NCI-H460 (cell line): ENCODE measurements around the gene OTUB1. TPM values are rescaled to one million over a fixed set of nuclear protein-coding genes. Genes with fewer than 3 reads are reported as not detected.
A peak's percentile ranks its signal among the peaks of the same experiment; 100 is the strongest.
"Not testable (repeated sequence)": the region's sequence is repeated elsewhere in the genome, so short reads cannot be mapped to it uniquely, and the experiment has no call there.

Source experiments
- DNase-seq: peaks from one replicate; pipeline ENCODE4 v3.0.0-alpha.2; 2016; ENCODE audit warnings: low read depth; ENCODE audit errors: extremely low read depth
- polyA plus RNA-seq: library from polyadenylated mRNA; depleted of rRNA; stranded (reverse); fragments of >200 nt; gene quantifications from 2 replicates; pipeline ENCODE4 v1.2.3, GENCODE V29; 2014; cell fraction: nucleus; rRNA removed
- total RNA-seq: library from RNA; depleted of rRNA; stranded (reverse); fragments of >200 nt; shearing (Covaris generic); gene quantifications from 2 replicates; pipeline ENCODE4 v1.2.3, GENCODE V29; 2014; rRNA removed

The OTUB1 gene
- total RNA-seq, result 32.8 and 43.6 TPM in 2 replicates
- polyA plus RNA-seq, result 115 TPM in 2 replicates

- DNase-seq, result peak; percentile 81
Observed at GRCh38 chr11:63986156-63986931, at the start of gene OTUB1. Gene OTUB1, plus strand, starts transcription at chr11:63986438. Its CDS starts 19 bp downstream, at chr11:63986457.

- no peak for DNase-seq
Observed at GRCh38 chr11:63937713-63938478, 48.3 kb upstream of the OTUB1 start.

- peak; percentile 87 for DNase-seq
Observed at GRCh38 chr11:63938479-63939396, 47.5 kb upstream of the OTUB1 start, which contains the start of gene NAA40. Gene NAA40, plus strand, starts transcription at chr11:63939002. Its CDS starts 95 bp downstream, at chr11:63939097.

GRCh38 chr11:63939397-63939891, 46.8 kb upstream of the OTUB1 start:
- no peak for DNase-seq

- DNase-seq, result no peak
Observed at GRCh38 chr11:63940786-63941185, 45.5 kb upstream of the OTUB1 start.

- no peak for DNase-seq
Observed at GRCh38 chr11:63941901-63942300, 44.3 kb upstream of the OTUB1 start.

GRCh38 chr11:63942803-63943202, 43.4 kb upstream of the OTUB1 start:
- no peak for DNase-seq

GRCh38 chr11:63944987-63945386, 41.3 kb upstream of the OTUB1 start:
- DNase-seq, result no peak

GRCh38 chr11:63945477-63946163, 40.6 kb upstream of the OTUB1 start:
- peak; percentile 58 for DNase-seq

GRCh38 chr11:63951779-63952536, 34.3 kb upstream of the OTUB1 start:
- DNase-seq, result no peak

GRCh38 chr11:63952570-63952969, 33.7 kb upstream of the OTUB1 start:
- no peak for DNase-seq

- no peak for DNase-seq
Observed at GRCh38 chr11:63958008-63958407, 28.2 kb upstream of the OTUB1 start.

GRCh38 chr11:63961608-63962412, 24.4 kb upstream of the OTUB1 start:
- no peak for DNase-seq

GRCh38 chr11:63963895-63964294, 22.3 kb upstream of the OTUB1 start:
- not testable (repeated sequence) for DNase-seq

- DNase-seq, result no peak
Observed at GRCh38 chr11:63966444-63966843, 19.8 kb upstream of the OTUB1 start.

- no peak for DNase-seq
Observed at GRCh38 chr11:63969461-63969860, 16.8 kb upstream of the OTUB1 start.

- no peak for DNase-seq
Observed at GRCh38 chr11:63970902-63971301, 15.3 kb upstream of the OTUB1 start.

GRCh38 chr11:63973912-63974258, 12.4 kb upstream of the OTUB1 start:
- DNase-seq, result not testable (repeated sequence)
